Type B pancreatic cell (in vitro differentiated cells): ENCODE data around the gene ABHD14A. TPM values are rescaled to one million over a fixed set of nuclear protein-coding genes. Genes with fewer than 3 reads are reported as not detected.

Experiments
- DNase-seq: peaks from one replicate; pipeline ENCODE4 v3.0.0; 2021; ENCODE audit warnings: mixed read lengths; ENCODE audit not compliant: unreplicated experiment; ENCODE audit errors: extremely low spot score
- H3K27ac Mint-ChIP-seq: 2 replicates; pipeline ENCODE4 v1.8.0; 2021; ENCODE audit warnings: mild to moderate bottlenecking, mixed read lengths
- H3K27me3 Mint-ChIP-seq: 2 replicates; pipeline ENCODE4 v1.8.0; 2021; ENCODE audit warnings: mixed read lengths
- H3K36me3 Mint-ChIP-seq: 2 replicates; pipeline ENCODE4 v1.8.0; 2021; ENCODE audit warnings: mixed read lengths
- H3K4me1 Mint-ChIP-seq: one replicate; pipeline ENCODE4 v1.8.0; 2021; ENCODE audit warnings: mixed read lengths; ENCODE audit not compliant: unreplicated experiment
- H3K4me3 Mint-ChIP-seq: 2 replicates; pipeline ENCODE4 v1.8.0; 2021; ENCODE audit warnings: mild to moderate bottlenecking, mixed read lengths
- H3K9me3 Mint-ChIP-seq: 2 replicates; pipeline ENCODE4 v1.8.0; 2021; ENCODE audit warnings: mixed read lengths
- total RNA-seq: library from RNA; stranded (reverse); gene quantifications from 2 replicates; pipeline ENCODE4 v1.2.1, GENCODE V29; 2021; ENCODE audit warnings: low replicate concordance
- TF ChIP-seq, protein P1 (sequence below): fragments of 200-600 bp; sonication (generic); conservative IDR thresholded peaks from 2 replicates; pipeline ENCODE4 v1.5.0; 2021; ENCODE audit warnings: antibody characterized with exemption, mild to moderate bottlenecking

Gene ABHD14A
- total RNA-seq, 1 donor from 2014 or later = 16.6 TPM

DNA sequence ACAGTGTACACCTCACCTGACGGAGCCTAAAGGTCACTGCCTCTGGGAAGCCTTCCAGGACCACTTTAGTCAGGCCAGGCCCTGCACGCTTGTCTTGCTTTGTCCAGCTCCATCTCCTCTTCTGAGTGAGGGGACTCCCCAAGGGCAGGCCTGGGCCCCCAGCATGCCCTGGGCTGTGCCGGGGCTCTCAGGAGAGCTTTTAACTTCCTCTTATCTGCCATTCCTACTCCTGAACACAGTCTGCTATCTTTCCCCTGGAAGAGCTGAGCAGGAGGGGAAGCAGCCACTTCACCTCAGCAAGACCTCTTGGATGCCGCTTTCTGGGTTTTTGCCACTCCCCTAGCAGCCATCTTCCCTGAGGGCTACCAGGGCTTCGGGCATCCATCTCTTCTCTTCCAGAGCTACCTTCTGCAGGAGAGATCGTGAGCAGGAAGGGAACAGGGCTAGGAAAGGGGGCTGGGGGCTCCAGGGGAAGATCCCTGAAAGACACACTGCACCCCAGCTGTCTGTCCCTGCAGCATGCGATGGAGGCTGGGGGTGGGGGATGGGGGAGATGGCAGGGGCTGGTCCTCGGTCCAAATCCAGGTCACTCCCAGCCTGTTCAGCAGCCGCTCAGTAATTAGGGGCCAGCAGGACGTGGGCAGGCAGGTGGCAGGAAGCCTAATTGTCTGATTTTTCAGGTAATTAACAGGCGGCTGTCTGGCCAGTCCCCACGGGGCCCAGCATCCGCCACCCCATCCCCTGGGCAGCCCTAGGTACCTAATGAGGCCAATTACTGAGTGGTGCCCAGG, 40.8 kb downstream of the ABHD14A start:
- H3K36me3 Mint-ChIP-seq = no peaks in the 10 kb centered on the region
- H3K9me3 Mint-ChIP-seq = no peaks in the 10 kb centered on the region
- H3K27me3 Mint-ChIP-seq = no peaks in the 10 kb centered on the region
- H3K4me1 Mint-ChIP-seq = peaks cover 10% of the 10 kb centered on the region
- TF ChIP-seq, protein P1, sequence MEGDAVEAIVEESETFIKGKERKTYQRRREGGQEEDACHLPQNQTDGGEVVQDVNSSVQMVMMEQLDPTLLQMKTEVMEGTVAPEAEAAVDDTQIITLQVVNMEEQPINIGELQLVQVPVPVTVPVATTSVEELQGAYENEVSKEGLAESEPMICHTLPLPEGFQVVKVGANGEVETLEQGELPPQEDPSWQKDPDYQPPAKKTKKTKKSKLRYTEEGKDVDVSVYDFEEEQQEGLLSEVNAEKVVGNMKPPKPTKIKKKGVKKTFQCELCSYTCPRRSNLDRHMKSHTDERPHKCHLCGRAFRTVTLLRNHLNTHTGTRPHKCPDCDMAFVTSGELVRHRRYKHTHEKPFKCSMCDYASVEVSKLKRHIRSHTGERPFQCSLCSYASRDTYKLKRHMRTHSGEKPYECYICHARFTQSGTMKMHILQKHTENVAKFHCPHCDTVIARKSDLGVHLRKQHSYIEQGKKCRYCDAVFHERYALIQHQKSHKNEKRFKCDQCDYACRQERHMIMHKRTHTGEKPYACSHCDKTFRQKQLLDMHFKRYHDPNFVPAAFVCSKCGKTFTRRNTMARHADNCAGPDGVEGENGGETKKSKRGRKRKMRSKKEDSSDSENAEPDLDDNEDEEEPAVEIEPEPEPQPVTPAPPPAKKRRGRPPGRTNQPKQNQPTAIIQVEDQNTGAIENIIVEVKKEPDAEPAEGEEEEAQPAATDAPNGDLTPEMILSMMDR = no peak
- no peak overlapping the region for H3K27ac Mint-ChIP-seq
- DNase-seq = no peak
- no peak overlapping the region for H3K4me3 Mint-ChIP-seq

DNA sequence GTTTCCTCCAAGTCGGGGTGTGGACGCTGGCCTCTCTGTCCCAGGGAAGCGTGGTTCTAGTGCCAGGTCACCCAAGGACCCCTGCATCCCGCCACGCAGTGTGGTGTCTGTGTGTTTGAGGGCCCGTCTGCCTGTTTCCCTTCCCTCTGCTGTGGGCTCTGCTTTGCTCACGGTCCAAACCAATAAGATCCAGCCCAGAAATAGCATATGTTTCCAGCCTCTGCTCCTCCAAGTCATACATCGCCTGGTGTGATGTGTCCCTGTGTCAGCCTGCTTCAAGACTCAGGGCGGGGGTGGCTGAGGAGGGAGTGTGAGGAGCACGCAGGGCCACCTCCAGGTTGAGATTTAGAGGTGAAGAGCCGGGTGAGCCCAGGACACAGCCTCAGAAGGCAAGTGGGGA, 42.7 kb downstream of the ABHD14A start:
- H3K4me1 Mint-ChIP-seq = peaks cover 22% of the 10 kb centered on the region
- no peaks in the 10 kb centered on the region for H3K36me3 Mint-ChIP-seq
- H3K27me3 Mint-ChIP-seq = no peaks in the 10 kb centered on the region
- no peak overlapping the region for H3K4me3 Mint-ChIP-seq
- no peak for DNase-seq
- no peak overlapping the region for H3K27ac Mint-ChIP-seq
- TF ChIP-seq, protein P1 = no peak
- no peaks in the 10 kb centered on the region for H3K9me3 Mint-ChIP-seq

DNA sequence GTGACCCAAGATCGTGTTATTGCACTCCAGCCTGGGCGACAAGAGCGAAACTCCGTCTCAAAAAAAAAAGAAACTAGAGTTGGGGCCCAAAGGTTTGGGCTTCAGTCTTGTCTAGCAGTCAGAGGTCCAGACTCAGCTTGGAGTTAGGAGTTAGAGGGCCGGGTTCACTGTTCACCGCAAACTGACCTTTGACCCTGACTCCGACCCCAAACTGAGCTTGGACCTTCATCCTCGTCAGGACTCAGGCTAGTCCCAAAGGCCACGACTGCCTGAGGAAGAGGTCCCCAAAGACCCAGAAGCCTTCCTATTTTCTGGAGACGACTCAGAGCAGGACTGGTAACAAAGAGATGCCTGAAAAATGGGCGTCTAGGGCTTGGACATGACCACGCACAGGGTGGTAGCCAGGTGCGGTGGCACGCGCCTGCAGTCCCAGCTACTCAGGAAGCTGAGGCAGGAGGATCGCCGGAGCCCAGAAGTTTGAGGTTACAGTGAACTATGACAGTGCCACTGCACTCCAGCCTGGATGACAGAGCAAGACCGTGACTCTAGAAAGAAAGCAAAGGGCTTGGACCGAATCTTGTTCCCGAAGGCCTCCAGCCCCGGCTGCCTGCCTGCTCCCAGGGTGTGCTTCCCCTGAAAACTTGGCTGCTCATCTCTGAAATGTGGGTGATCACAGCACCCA, 43.6 kb downstream of the ABHD14A start:
- TF ChIP-seq, protein P1 = no peak
- Mint-ChIP-seq H3K27me3 (no peaks in the 10 kb centered on the region), H3K9me3 (no peaks in the 10 kb centered on the region)

DNA sequence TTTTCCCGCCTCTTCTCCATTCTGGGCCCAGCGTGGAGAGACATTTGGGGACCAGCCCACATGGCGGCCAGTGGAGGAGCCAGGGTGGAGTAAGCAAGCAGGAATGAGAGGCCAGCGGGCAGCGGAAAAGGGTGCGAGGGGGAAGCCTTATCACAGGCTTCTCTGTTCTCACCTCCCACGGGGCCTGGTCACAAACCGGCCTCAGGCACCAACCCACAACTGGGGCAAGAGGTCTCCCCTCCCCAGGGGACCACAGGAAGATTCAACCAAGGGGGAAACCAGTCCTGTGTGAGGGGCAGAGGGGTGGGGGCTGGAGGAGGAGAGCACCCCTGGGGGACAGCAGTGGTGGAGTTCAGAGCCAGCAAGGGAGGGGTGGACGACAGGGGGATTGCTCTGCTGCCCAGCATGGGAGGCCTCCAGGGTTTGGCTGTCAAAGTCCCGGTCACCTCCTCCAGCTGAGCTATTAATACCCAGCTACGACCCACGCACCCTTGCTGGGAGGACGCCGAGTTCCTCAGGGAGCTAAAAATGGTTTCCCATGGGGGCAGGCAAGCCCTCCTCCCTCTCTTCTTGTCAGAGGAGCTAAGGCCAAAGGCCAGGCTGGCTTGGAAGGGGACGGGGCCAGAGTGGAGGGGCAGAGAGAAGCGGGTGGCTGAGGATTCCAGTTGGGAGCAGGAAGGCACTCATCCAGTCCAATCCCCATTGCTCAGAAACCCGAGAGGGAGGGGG, 44.7 kb downstream of the ABHD14A start:
- H3K4me1 Mint-ChIP-seq = peaks cover 36% of the 10 kb centered on the region
- H3K9me3 Mint-ChIP-seq = no peaks in the 10 kb centered on the region
- H3K4me3 Mint-ChIP-seq = no peak overlapping the region
- H3K27ac Mint-ChIP-seq = no peak overlapping the region
- H3K27me3 Mint-ChIP-seq = no peaks in the 10 kb centered on the region
- TF ChIP-seq, protein P1 = no peak
- no peaks in the 10 kb centered on the region for H3K36me3 Mint-ChIP-seq
- no peak for DNase-seq

More for the DNA sequence above, 43.6 kb downstream of the ABHD14A start:
- no peak overlapping the region for H3K27ac Mint-ChIP-seq
- no peak for DNase-seq
- no peaks in the 10 kb centered on the region for H3K36me3 Mint-ChIP-seq
- peaks cover 30% of the 10 kb centered on the region for H3K4me1 Mint-ChIP-seq
- H3K4me3 Mint-ChIP-seq = no peak overlapping the region

DNA sequence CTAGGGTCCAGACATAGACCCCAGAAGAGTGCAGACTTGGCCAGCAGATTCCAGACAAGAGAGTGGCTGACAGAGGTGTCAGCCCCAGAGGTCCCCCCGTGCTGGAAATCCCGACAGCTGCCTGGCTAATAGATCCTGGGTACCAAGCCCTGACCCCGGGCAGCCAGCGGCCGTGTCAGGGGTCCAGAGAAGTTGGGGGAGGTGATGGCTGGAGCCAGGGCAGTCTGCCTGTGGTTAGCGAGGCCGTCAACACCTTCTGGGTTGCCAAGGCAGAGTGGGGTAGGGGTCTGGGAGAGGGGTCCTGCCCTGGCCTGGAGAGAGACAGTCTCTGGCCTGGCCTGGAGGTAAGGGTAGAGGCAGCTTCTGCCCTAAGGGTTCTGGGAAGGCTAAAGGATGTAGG, 45.9 kb downstream of the ABHD14A start:
- peaks cover 37% of the 10 kb centered on the region for H3K4me1 Mint-ChIP-seq
- TF ChIP-seq, protein P1 = no peak
- DNase-seq = no peak
- no peak overlapping the region for H3K27ac Mint-ChIP-seq
- no peak overlapping the region for H3K4me3 Mint-ChIP-seq
- no peaks in the 10 kb centered on the region for H3K27me3 Mint-ChIP-seq
- H3K36me3 Mint-ChIP-seq = no peaks in the 10 kb centered on the region
- no peaks in the 10 kb centered on the region for H3K9me3 Mint-ChIP-seq
